GM18526 (cell line): ENCODE measurements around the gene ATP6V0E2.

Experiments
- POLR2A ChIP-seq: IDR thresholded peaks from 3 replicates; pipeline ENCODE4 v1.6.1; 2011; ENCODE audit not compliant: insufficient read length; ENCODE audit errors: extremely low read depth

Gene ATP6V0E2

GRCh38 chr7:149873074-149873969 is at the start of gene ATP6V0E2:
Gene ATP6V0E2 (plus strand): TSS chr7:149873969. CDS start chr7:149874066, 97 bp downstream.
- TF ChIP-seq POLR2A = no peak

GRCh38 chr7:149824301-149824741 is 49.4 kb upstream of the ATP6V0E2 start:
- TF ChIP-seq POLR2A = no peak

- no peak for TF ChIP-seq POLR2A
Measured at GRCh38 chr7:149824748-149825566, 48.8 kb upstream of the ATP6V0E2 start.

- no peak for TF ChIP-seq POLR2A
Measured at GRCh38 chr7:149825567-149826343, 48.0 kb upstream of the ATP6V0E2 start.

- no peak for TF ChIP-seq POLR2A
Measured at GRCh38 chr7:149826344-149827088, 47.3 kb upstream of the ATP6V0E2 start.

- no peak for TF ChIP-seq POLR2A
Measured at GRCh38 chr7:149827089-149827981, 46.4 kb upstream of the ATP6V0E2 start.

GRCh38 chr7:149828357-149829309 is 45.1 kb upstream of the ATP6V0E2 start:
- no peak for TF ChIP-seq POLR2A

- no peak for TF ChIP-seq POLR2A
Measured at GRCh38 chr7:149830997-149831740, 42.6 kb upstream of the ATP6V0E2 start.

GRCh38 chr7:149831741-149832219 is 42.0 kb upstream of the ATP6V0E2 start:
- TF ChIP-seq POLR2A = no peak

GRCh38 chr7:149832332-149833041 is 41.3 kb upstream of the ATP6V0E2 start:
- no peak for TF ChIP-seq POLR2A
